ENCODE measurements around the gene BRINP1.
"Not testable (repeated sequence)": the region's sequence is repeated elsewhere in the genome, so short reads cannot be mapped to it uniquely, and the experiment has no call there.

The BRINP1 gene

GRCh38 chr9:119184265-119184936 is 184.8 kb downstream of the BRINP1 start:
- DNase-seq = no peak

GRCh38 chr9:119181561-119181960 is 187.7 kb downstream of the BRINP1 start:
- DNase-seq = no peak

GRCh38 chr9:119180897-119181296 is 188.3 kb downstream of the BRINP1 start:
- DNase-seq = no peak

- DNase-seq = no peak
Observed at GRCh38 chr9:119179701-119180100, 189.5 kb downstream of the BRINP1 start.

GRCh38 chr9:119177196-119177595 is 192.0 kb downstream of the BRINP1 start:
- no peak for DNase-seq

GRCh38 chr9:119175581-119175980 is 193.7 kb downstream of the BRINP1 start:
- no peak for DNase-seq

GRCh38 chr9:119169222-119169621 is 200.0 kb downstream of the BRINP1 start:
- DNase-seq = not testable (repeated sequence)

- no peak for DNase-seq
Observed at GRCh38 chr9:119167876-119168275, 201.4 kb downstream of the BRINP1 start.

- DNase-seq = no peak
Observed at GRCh38 chr9:119167267-119167666, 202.0 kb downstream of the BRINP1 start.

- no peak for DNase-seq
Observed at GRCh38 chr9:119166096-119166495, 203.1 kb downstream of the BRINP1 start.

- DNase-seq = no peak
Observed at GRCh38 chr9:119165131-119165530, 204.1 kb downstream of the BRINP1 start.

- DNase-seq = no peak
Observed at GRCh38 chr9:119164716-119165115, 204.5 kb downstream of the BRINP1 start.

GRCh38 chr9:119160551-119160950 is 208.7 kb downstream of the BRINP1 start:
- no peak for DNase-seq

GRCh38 chr9:119159386-119159785 is 209.8 kb downstream of the BRINP1 start:
- no peak for DNase-seq

GRCh38 chr9:119157196-119157595 is 212.0 kb downstream of the BRINP1 start:
- DNase-seq = no peak

- no peak for DNase-seq
Observed at GRCh38 chr9:119156354-119156753, 212.9 kb downstream of the BRINP1 start.

- DNase-seq = no peak
Observed at GRCh38 chr9:119154527-119154926, 214.7 kb downstream of the BRINP1 start.

- DNase-seq = peak in 1 of 2 experiments; percentile 16
Observed at GRCh38 chr9:119153402-119153801, 215.8 kb downstream of the BRINP1 start.

GRCh38 chr9:119148855-119149254 is 220.4 kb downstream of the BRINP1 start:
- DNase-seq = no peak

- no peak for DNase-seq
Observed at GRCh38 chr9:119137479-119137878, 231.8 kb downstream of the BRINP1 start.

GRCh38 chr9:119126040-119126439 is 243.2 kb downstream of the BRINP1 start:
- peak; percentile 67 to 92 for DNase-seq

GRCh38 chr9:119121899-119122298 is 247.3 kb downstream of the BRINP1 start:
- DNase-seq = no peak

- DNase-seq = no peak
Observed at GRCh38 chr9:119117409-119117808, 251.8 kb downstream of the BRINP1 start.

All from NCI-H524 (cell line).